Osteoblast (primary cell): ENCODE results near the gene SESN1. TPM values are rescaled to one million over a fixed set of nuclear protein-coding genes. Genes with fewer than 3 reads are reported as not detected.
A peak's percentile ranks its signal among the peaks of the same experiment; 100 is the strongest.

Source experiments
- DNase-seq: peaks from one replicate; pipeline ENCODE4 v3.0.0; 2011; ENCODE audit warnings: low spot score, mixed read lengths; ENCODE audit not compliant: insufficient read length; ENCODE audit errors: missing footprints
- H2AFZ ChIP-seq: 2 replicates; pipeline ENCODE4 v1.6.0; 2011; ENCODE audit warnings: mild to moderate bottlenecking, low read length
- H3K27ac ChIP-seq: 2 replicates; pipeline ENCODE4 v1.5.1; 2011; ENCODE audit warnings: mild to moderate bottlenecking, low read depth, low read length, moderate library complexity
- H3K27me3 ChIP-seq: 2 replicates; pipeline ENCODE4 v1.6.0; 2012; ENCODE audit warnings: mild to moderate bottlenecking, control low read depth, inconsistent platforms, low read length, moderate library complexity; ENCODE audit not compliant: insufficient read depth
- H3K36me3 ChIP-seq: 2 replicates; pipeline ENCODE4 v1.5.1; 2011; ENCODE audit warnings: mild to moderate bottlenecking, low read length, control low read depth, moderate library complexity; ENCODE audit not compliant: insufficient read depth
- H3K4me1 ChIP-seq: 2 replicates; pipeline ENCODE4 v1.5.1; 2011; ENCODE audit warnings: mild to moderate bottlenecking, low read length, control low read depth, moderate library complexity; ENCODE audit not compliant: insufficient read depth
- H3K4me2 ChIP-seq: 2 replicates; pipeline ENCODE4 v1.6.0; 2011; ENCODE audit warnings: mild to moderate bottlenecking, low read length; ENCODE audit not compliant: insufficient read depth
- H3K4me3 ChIP-seq: fragments of 200-600 bp; sonication (generic); 3 replicates; pipeline ENCODE4 v1.5.1; 2012; ENCODE audit warnings: mild to moderate bottlenecking, low read length, inconsistent platforms; ENCODE audit not compliant: insufficient read depth
- H3K79me2 ChIP-seq: 2 replicates; pipeline ENCODE4 v1.6.0; 2012; ENCODE audit warnings: mild to moderate bottlenecking, low read length, control low read depth, inconsistent platforms; ENCODE audit not compliant: insufficient read depth
- H3K9me3 ChIP-seq: 2 replicates; pipeline ENCODE4 v1.5.1; 2011; ENCODE audit warnings: low read depth, low read length, control low read depth
- H4K20me1 ChIP-seq: 2 replicates; pipeline ENCODE4 v1.6.0; 2012; ENCODE audit warnings: mild to moderate bottlenecking, low read length, control low read depth; ENCODE audit not compliant: insufficient read depth
- CTCF ChIP-seq: IDR thresholded peaks from 2 replicates; pipeline ENCODE4 v1.5.1; 2011; ENCODE audit warnings: mild to moderate bottlenecking, low read depth, low read length, moderate library complexity; ENCODE audit errors: extremely low read depth
- total RNA-seq: library from RNA; depleted of rRNA; stranded (reverse); fragments of >200 nt; gene quantifications from 2 replicates; pipeline ENCODE4 v1.2.3, GENCODE V29; 2012

The SESN1 gene
- total RNA-seq, 1 donor, result 26.1 TPM

GRCh38 chr6:109008537-109009235 is 86.0 kb downstream of the SESN1 start:
- peak; percentile 69 for DNase-seq
- H3K27ac ChIP-seq, result peak overlapping the region; percentile 87

GRCh38 chr6:109008054-109008453 is 86.6 kb downstream of the SESN1 start:
- Histone ChIP-seq H3K27ac (no peak overlapping the region), H3K79me2 (peaks cover 38% of the 10 kb centered on the region), H2AFZ (no peak overlapping the region), H4K20me1 (peaks cover 14% of the 10 kb centered on the region), H3K4me2 (peak overlapping the region; percentile 87), H3K27me3 (no peaks in the 10 kb centered on the region), H3K4me1 (no peaks in the 10 kb centered on the region), H3K9me3 (no peaks in the 10 kb centered on the region), H3K36me3 (no peaks in the 10 kb centered on the region), H3K4me3 (peak overlapping the region; percentile 89)
- no peak for DNase-seq
- no peak for TF ChIP-seq CTCF

More at GRCh38 chr6:109008537-109009235, 86.0 kb downstream of the SESN1 start:
- Histone ChIP-seq H4K20me1 (peaks cover 13% of the 10 kb centered on the region), H3K4me2 (peak overlapping the region; percentile 87), H3K4me1 (no peaks in the 10 kb centered on the region), H3K79me2 (peaks cover 36% of the 10 kb centered on the region), H3K9me3 (no peaks in the 10 kb centered on the region), H3K4me3 (peak overlapping the region; percentile 89), H2AFZ (peak overlapping the region; percentile 92), H3K27me3 (no peaks in the 10 kb centered on the region), H3K36me3 (no peaks in the 10 kb centered on the region)
- no peak for TF ChIP-seq CTCF

GRCh38 chr6:109007521-109007920 is 87.1 kb downstream of the SESN1 start:
- H3K79me2 ChIP-seq, result peaks cover 38% of the 10 kb centered on the region

More at GRCh38 chr6:109007521-109007920, 87.1 kb downstream of the SESN1 start:
- Histone ChIP-seq H3K27me3 (no peaks in the 10 kb centered on the region), H3K4me2 (peak overlapping the region; percentile 87), H2AFZ (no peak overlapping the region), H3K9me3 (no peaks in the 10 kb centered on the region), H3K27ac (no peak overlapping the region), H3K4me3 (peak overlapping the region; percentile 89), H3K36me3 (no peaks in the 10 kb centered on the region), H4K20me1 (peaks cover 14% of the 10 kb centered on the region), H3K4me1 (no peaks in the 10 kb centered on the region)
- TF ChIP-seq CTCF, result no peak
- DNase-seq, result no peak
